Vagina (tissue), 2 donors: Measurements from ENCODE around the gene RPS6KA1.

Experiments used
- POLR2AphosphoS5 ChIP-seq, 2 donors: sonication (generic); formaldehyde crosslinking; IDR thresholded peaks; one replicate each; pipeline ENCODE4 v1.9.0; 2017; ENCODE audit warnings: antibody characterized with exemption in 2 of 2, mild to moderate bottlenecking in 2 of 2, low read depth in 1 of 2; ENCODE audit not compliant: insufficient read depth in 1 of 2
- TF ChIP-seq, protein P1 (sequence below), 3 experiments: fragments of 450-650 bp in 2 of 3; fragments of 200-600 bp in 1 of 3; sonication (generic) in 1 of 3; IDR thresholded peaks; one replicate each; pipeline ENCODE4 v1.5.1; 2017 to 2019; ENCODE audit warnings: antibody characterized with exemption in 3 of 3, mild to moderate bottlenecking in 2 of 3, moderate library complexity in 2 of 3

DNA sequence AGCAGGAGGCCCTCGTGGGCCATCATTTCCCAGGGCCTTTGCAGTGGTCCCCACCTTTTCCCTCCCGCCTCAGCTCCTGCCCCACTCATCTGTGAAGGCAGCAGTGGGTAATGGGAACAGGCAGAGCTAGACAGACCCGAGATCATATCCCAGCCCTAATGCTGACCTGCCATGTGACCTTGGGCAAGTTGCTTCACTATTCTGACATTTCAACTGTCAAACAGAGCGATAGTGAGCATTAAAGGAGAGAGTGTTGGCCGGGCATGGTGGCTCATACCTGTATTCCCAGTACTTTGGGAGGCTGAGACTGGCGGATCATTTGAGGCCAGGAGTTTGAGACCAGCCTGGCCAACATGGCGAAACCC, 51.7 kb downstream of the RPS6KA1 start:
- no peak for TF ChIP-seq POLR2AphosphoS5 (IDR thresholded peaks at IDR 0.05; ENCODE audit: insufficient read depth in 1 of 2, low read depth in 1 of 2)
- TF ChIP-seq, protein P1, sequence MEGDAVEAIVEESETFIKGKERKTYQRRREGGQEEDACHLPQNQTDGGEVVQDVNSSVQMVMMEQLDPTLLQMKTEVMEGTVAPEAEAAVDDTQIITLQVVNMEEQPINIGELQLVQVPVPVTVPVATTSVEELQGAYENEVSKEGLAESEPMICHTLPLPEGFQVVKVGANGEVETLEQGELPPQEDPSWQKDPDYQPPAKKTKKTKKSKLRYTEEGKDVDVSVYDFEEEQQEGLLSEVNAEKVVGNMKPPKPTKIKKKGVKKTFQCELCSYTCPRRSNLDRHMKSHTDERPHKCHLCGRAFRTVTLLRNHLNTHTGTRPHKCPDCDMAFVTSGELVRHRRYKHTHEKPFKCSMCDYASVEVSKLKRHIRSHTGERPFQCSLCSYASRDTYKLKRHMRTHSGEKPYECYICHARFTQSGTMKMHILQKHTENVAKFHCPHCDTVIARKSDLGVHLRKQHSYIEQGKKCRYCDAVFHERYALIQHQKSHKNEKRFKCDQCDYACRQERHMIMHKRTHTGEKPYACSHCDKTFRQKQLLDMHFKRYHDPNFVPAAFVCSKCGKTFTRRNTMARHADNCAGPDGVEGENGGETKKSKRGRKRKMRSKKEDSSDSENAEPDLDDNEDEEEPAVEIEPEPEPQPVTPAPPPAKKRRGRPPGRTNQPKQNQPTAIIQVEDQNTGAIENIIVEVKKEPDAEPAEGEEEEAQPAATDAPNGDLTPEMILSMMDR (IDR thresholded peaks at IDR 0.05), result no peak
